ENCODE results near the gene CMPK1. TPM values are rescaled to one million over a fixed set of nuclear protein-coding genes. Genes with fewer than 3 reads are reported as not detected.
"Not testable (repeated sequence)": the region's sequence is repeated elsewhere in the genome, so short reads cannot be mapped to it uniquely, and the experiment has no call there.

Gene CMPK1, protein sequence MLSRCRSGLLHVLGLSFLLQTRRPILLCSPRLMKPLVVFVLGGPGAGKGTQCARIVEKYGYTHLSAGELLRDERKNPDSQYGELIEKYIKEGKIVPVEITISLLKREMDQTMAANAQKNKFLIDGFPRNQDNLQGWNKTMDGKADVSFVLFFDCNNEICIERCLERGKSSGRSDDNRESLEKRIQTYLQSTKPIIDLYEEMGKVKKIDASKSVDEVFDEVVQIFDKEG
- total RNA-seq = 100 to 1,000 TPM in 1 of 2 donors, 10 to 100 TPM in 1; 90.7 to 112 TPM

DNA sequence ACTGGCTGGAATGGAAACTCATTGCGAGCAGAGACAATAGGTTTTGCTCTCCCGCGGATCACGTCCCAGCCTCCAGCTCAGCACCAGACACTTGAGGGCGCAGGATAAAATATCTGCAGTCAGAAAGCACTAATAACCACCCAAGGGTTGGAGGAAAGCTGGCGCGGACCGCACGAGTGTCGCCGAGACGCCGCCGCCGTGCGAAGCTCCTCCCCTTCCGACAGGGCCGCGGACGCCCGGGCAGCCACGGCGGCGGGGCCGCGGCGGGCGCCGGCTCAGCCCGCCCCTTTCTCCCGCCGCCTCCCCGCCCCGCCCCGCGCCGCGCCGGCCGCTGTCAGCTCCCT lies at the start of gene CMPK1:
TSS of gene CMPK1 (plus strand) at position 213 of the 344 bp plus-strand sequence. CDS start 156 bp downstream, outside the sequence.
- Mint-ChIP-seq H3K9me3 (no peaks in the 10 kb centered on the region), H3K36me3 (no peaks in the 10 kb centered on the region), H3K27ac (no peak within 1 kb of the TSS), H3K4me3 (no peak within 1 kb of the TSS), H3K4me1 (ENCODE audit: low read depth in 2 of 2) (peaks cover 17 to 30% of the 10 kb centered on the region in 2 donors), H3K27me3 (no peaks in the 10 kb centered on the region)
- ATAC-seq = peak; percentile 90 to 91
- DNase-seq (ENCODE audit: low spot score) = peak; percentile 83

DNA sequence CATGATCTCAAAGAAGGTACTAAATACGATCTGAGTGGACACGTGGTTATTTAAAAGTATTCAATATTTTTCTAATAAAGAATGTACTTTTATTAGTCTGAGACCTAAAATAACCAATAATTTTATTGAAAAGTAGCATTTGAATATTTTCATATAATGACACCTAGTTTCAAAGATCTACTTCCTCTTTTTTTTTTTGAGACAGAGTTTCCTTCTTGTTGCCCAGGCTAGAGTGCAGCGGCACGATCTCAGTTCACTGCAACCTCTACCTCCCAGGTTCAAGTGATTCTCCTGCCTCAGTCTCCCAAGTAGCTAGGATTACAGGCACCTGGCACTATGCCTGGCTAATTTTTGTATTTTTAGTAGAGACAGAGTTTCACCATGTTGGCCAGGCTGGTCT lies 45.5 kb upstream of the CMPK1 start:
- H3K4me1 Mint-ChIP-seq (ENCODE audit: low read depth in 2 of 2); H3K4me3 Mint-ChIP-seq; ATAC-seq; H3K9me3 Mint-ChIP-seq; H3K27ac Mint-ChIP-seq; H3K27me3 Mint-ChIP-seq; DNase-seq (ENCODE audit: low spot score); H3K36me3 Mint-ChIP-seq: not testable (repeated sequence)

DNA sequence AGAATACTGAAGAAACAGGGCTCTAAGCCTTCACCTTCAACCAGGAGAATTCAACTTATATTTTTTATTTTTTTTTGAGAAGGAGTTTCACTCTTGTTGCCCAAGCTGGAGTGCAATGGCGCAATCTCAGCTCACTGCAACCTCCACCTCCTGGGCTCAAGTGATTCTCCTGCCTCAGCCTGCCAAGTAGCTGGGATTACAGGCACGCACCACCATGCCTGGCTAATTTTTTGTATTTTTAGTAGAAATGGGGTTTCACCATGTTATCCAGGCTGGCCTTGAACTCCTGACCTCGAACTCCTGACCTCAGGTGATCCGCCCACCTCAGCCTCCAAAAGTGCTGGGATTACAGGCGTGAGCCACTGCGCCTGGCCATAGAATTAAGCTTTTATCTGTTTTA lies 38.7 kb upstream of the CMPK1 start:
- not testable (repeated sequence) for H3K27me3 Mint-ChIP-seq; H3K36me3 Mint-ChIP-seq; ATAC-seq; DNase-seq (ENCODE audit: low spot score); H3K4me3 Mint-ChIP-seq; H3K9me3 Mint-ChIP-seq; H3K27ac Mint-ChIP-seq; H3K4me1 Mint-ChIP-seq (ENCODE audit: low read depth in 2 of 2)

DNA sequence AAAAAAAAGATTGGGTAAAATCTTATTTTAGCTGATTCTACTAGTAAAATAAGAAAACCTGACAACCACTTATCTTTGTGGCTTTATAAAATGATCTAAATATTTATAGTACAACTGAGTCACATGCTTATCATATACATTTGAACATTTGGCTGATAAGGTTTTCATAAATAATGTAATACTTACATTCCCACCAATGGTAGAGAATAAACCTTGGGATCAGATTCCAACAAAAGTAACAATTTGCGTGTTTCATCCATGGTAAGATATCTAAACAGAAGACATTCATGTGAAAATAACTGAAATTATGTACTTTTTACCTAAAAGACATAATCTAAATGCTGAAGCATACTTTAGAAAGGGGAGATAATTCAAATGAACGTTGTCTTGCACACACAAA lies 38.0 kb upstream of the CMPK1 start:
- Mint-ChIP-seq H3K27me3 (no peaks in the 10 kb centered on the region), H3K27ac (peak overlapping the region in 1 of 2 donors; percentile 19), H3K4me3 (no peak overlapping the region), H3K36me3 (peaks cover under 1% of the 10 kb centered on the region), H3K4me1 (ENCODE audit: low read depth in 2 of 2) (no peaks in the 10 kb centered on the region), H3K9me3 (no peaks in the 10 kb centered on the region)
- ATAC-seq = no peak
- no peak for DNase-seq (ENCODE audit: low spot score)

DNA sequence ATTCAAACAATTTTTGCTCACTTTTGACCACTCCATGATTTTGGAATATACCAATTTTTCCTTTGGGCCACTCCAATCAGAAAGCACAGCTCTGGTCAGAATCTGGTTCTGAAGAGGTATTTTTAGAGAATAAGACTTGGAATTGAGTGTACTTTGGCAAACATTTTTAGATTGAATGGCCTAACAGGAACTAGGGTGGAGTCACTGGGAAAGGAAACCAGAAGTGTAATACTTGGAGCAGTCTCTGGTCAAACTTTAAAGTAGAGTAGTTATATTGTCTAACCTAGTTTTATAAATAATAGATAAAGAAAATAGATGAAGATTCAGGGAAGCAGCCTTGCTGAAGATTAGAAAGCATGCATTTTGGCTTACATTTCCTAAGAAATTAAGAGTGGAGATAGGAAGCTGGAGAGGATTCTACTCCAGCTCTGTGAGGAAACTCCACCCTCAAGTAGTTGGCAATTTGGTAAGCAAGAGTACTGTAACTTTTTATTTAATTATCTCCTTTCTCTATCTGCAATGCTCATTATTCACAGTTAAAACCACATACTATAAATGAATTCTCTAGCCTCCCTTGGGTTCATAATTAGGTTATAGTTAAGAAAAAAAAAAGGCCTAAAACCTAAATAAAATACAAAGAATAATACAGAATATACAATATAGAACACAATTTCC lies 35.4 kb upstream of the CMPK1 start:
- peaks cover 11% of the 10 kb centered on the region for H3K36me3 Mint-ChIP-seq
- no peak overlapping the region for H3K27ac Mint-ChIP-seq
- H3K4me3 Mint-ChIP-seq = no peak overlapping the region
- no peak for ATAC-seq
- H3K27me3 Mint-ChIP-seq = no peaks in the 10 kb centered on the region
- no peak for DNase-seq (ENCODE audit: low spot score)
- no peaks in the 10 kb centered on the region for H3K9me3 Mint-ChIP-seq
- H3K4me1 Mint-ChIP-seq (ENCODE audit: low read depth in 2 of 2) = no peaks in the 10 kb centered on the region

DNA sequence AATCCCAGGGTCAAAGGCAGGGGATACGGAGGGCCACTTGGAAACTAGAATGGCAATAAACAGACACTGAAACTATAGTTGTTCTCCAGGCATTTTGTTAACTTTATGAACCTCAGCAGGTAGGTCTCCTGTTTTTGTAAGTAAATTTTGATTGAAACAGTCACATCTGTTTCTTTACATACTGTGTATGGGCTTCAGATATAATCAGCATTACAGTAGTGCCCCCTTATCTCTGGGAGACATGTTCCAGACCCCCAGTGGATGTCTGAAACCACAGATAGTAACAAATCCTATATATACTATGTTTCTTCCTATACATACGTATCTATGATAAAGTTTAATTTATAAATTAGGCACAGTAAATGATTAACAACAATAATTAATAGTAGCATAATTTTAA lies 31.1 kb upstream of the CMPK1 start:
- H3K4me1 Mint-ChIP-seq (ENCODE audit: low read depth in 2 of 2) = peaks cover 0 to 5% of the 10 kb centered on the region in 2 donors
- H3K36me3 Mint-ChIP-seq = peaks cover 17% of the 10 kb centered on the region
- H3K9me3 Mint-ChIP-seq = no peaks in the 10 kb centered on the region
- no peak overlapping the region for H3K4me3 Mint-ChIP-seq
- ATAC-seq (no peak), DNase-seq (ENCODE audit: low spot score) (no peak)
- no peaks in the 10 kb centered on the region for H3K27me3 Mint-ChIP-seq
- no peak overlapping the region for H3K27ac Mint-ChIP-seq

DNA sequence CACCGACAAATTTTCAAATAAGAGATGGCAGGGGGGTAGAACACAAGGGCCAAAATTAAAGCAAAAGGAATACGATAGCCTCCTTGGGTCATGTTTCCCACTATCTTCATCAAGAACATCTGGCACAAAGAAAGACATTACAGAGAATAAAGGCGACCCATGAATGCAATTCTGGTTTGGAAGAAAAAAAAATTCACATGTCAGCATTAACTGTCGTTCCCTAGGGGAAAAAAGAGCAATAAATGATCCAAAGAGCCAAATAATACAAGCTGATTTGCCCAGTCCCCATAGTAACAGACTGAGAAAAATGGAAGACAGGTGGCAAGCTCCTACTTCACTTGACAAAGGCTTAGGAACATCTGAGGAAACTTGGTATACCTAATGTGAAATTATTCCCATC lies 24.2 kb upstream of the CMPK1 start:
- H3K9me3 Mint-ChIP-seq = no peaks in the 10 kb centered on the region
- H3K27me3 Mint-ChIP-seq = no peaks in the 10 kb centered on the region
- H3K4me3 Mint-ChIP-seq = no peak overlapping the region
- H3K36me3 Mint-ChIP-seq = peaks cover 14% of the 10 kb centered on the region
- DNase-seq (ENCODE audit: low spot score) = no peak
- no peak overlapping the region for H3K27ac Mint-ChIP-seq
- peaks cover 22 to 24% of the 10 kb centered on the region in 2 donors for H3K4me1 Mint-ChIP-seq (ENCODE audit: low read depth in 2 of 2)
- ATAC-seq = no peak

DNA sequence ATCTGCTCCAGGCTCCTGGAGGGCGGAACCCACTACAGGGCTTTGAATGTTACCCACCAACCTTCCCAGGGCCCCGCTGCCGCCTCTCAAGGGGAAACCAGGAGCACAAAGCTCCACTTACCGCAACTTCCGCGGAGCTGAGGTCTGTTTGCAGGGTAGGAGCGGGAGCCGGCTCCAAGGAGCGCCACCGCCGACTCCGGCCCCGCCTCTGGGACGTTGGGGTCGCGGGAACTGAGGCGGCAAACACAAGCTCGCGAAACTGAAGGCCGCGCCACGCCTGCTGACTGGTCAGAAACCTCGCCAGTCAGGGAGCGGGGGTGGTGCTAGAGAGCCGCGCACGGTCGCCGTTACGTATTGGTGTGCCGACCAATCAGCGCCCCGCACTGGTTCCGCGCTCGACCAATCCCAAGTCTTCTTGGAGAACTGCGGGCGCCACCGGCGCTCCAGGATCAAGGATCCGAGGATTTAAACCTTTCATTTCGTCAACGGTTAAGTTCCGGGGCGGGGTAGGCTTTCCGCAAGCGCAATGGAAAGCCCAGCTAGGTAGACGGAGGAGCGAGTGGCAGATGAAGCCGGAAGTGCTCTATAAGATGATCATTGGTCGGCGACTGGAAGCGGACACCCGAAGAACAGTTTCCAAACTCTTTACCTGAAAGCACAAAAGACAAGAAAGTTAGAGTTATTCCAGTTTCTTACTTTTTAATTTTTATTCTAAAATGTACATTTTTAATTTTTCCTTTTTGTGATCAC lies 19.5 kb upstream of the CMPK1 start, which contains the start of gene STIL:
TSS of gene STIL (minus strand) at position 233 of the 750 bp plus-strand sequence. CDS start 3,828 bp downstream, outside the sequence.
- ATAC-seq (peak; percentile 99), DNase-seq (ENCODE audit: low spot score) (peak; percentile 99)
- Mint-ChIP-seq H3K4me3 (peak within 1 kb of the TSS; percentile 93), H3K4me1 (ENCODE audit: low read depth in 2 of 2) (peaks cover 13 to 17% of the 10 kb centered on the region in 2 donors), H3K27ac (peak within 1 kb of the TSS; percentile 86 to 96), H3K9me3 (no peaks in the 10 kb centered on the region), H3K27me3 (no peaks in the 10 kb centered on the region), H3K36me3 (peaks cover 11% of the 10 kb centered on the region)

DNA sequence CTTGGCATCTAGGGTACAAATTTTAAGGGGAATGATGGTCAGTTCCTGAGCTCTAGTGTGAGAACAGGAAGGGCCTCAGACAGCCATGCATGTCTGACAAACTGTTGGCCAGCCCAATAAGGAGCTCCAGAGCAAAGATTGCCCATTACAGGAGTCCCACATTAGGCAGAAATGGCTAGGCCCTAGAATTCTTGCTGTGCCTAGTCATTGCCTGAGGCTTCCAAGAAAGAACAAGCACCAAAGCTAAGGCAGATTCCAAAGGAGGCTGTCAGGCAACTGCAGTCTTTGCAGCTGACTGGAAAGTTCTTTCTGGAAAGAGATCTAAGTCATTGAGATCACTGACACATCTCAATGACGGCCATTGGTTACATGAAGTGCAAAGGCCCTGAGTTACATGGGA lies 15.7 kb upstream of the CMPK1 start:
- peaks cover 7% of the 10 kb centered on the region for H3K36me3 Mint-ChIP-seq
- DNase-seq (ENCODE audit: low spot score) (no peak), ATAC-seq (no peak)
- H3K4me3 Mint-ChIP-seq = no peak overlapping the region
- no peaks in the 10 kb centered on the region for H3K9me3 Mint-ChIP-seq
- no peaks in the 10 kb centered on the region for H3K27me3 Mint-ChIP-seq
- H3K4me1 Mint-ChIP-seq (ENCODE audit: low read depth in 2 of 2) = peaks cover 13 to 14% of the 10 kb centered on the region in 2 donors
- H3K27ac Mint-ChIP-seq = no peak overlapping the region

DNA sequence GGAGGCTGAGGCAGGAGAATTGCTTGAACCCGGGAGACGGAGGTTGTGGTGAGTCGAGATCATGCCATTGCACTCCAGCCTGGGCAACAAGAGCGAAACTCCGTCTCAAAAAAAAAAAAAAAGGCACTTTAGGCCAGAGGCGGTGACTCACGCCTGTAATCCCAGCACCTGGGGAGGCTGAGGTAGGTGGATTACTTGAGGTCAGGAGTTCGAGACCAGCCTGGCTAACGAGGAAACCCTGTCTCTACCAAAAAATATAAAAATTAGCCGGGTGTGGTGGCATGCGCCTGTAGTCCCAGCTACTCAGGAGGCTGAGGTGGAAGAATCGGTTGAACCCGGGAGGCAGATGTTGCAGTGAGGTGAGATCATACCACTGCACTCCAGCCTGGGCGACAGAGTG lies 13.6 kb upstream of the CMPK1 start:
- H3K4me3 Mint-ChIP-seq; H3K9me3 Mint-ChIP-seq; H3K27me3 Mint-ChIP-seq; ATAC-seq; H3K4me1 Mint-ChIP-seq (ENCODE audit: low read depth in 2 of 2); H3K36me3 Mint-ChIP-seq; H3K27ac Mint-ChIP-seq; DNase-seq (ENCODE audit: low spot score): not testable (repeated sequence)

DNA sequence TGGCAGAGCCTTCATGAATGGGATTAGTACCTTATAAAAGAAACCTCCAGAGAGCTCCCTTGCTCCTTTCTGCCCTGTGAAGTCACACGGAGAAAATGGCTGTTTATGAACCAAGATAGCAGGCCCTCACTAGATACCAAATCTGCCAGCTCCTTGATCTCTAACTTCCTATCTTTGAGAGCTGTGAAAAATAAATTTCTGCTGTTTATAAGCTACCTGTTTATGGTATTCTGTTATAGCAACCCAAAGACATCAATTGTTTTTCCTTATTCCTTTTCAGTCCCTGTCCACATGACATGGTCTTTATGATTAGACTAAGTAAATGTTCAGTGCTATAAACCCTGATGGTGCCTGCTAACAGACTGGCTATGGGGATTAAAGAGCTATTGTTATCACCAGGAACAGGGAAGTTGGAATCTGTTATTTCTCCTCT lies 10.0 kb upstream of the CMPK1 start:
- no peaks in the 10 kb centered on the region for H3K36me3 Mint-ChIP-seq
- H3K9me3 Mint-ChIP-seq = no peaks in the 10 kb centered on the region
- no peak for DNase-seq (ENCODE audit: low spot score)
- ATAC-seq = no peak
- H3K4me1 Mint-ChIP-seq (ENCODE audit: low read depth in 2 of 2) = no peaks in the 10 kb centered on the region
- H3K27me3 Mint-ChIP-seq = no peaks in the 10 kb centered on the region
- no peak overlapping the region for H3K4me3 Mint-ChIP-seq
- no peak overlapping the region for H3K27ac Mint-ChIP-seq

DNA sequence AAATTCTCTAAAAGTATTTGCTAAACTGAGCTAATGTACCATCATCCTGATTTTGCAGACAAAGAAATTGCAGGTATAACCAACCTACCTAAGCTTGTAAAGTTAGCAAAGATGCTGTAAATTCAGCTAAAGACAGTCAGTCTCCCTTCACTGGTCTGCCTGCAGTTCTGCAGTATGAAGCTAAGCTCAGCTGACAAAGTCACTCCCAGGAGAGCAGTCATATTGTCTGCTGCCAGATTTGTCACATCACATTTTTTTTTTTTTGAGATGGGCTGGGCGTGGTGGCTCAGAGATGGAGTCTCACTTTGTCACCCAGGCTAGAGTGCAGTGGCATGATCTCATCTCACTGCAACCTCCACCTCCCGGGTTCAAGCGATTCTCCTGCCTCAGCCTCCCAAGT lies 8.9 kb upstream of the CMPK1 start:
- no peaks in the 10 kb centered on the region for H3K27me3 Mint-ChIP-seq
- no peak overlapping the region for H3K4me3 Mint-ChIP-seq
- H3K9me3 Mint-ChIP-seq = no peaks in the 10 kb centered on the region
- ATAC-seq = no peak
- no peak overlapping the region for H3K27ac Mint-ChIP-seq
- H3K36me3 Mint-ChIP-seq = no peaks in the 10 kb centered on the region
- no peak for DNase-seq (ENCODE audit: low spot score)
- no peaks in the 10 kb centered on the region for H3K4me1 Mint-ChIP-seq (ENCODE audit: low read depth in 2 of 2)

DNA sequence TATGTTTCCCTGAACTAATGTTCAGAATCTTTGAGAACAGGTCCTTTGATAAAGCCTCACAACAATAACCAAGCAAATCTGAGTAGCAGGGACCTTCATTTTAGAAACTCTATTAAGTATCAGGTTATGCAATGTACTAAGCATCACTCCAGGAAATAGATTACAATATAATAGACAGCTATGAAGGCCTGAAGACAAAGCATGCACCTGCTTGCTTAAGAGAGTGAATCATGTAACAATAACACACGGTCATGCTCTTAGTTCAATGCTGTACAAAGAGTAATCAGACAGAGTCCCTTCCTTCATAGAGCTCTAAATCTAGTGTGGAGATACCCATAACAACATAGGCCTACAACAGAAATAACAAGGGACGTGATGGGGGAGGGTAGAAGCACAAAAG lies 8.1 kb upstream of the CMPK1 start:
- no peaks in the 10 kb centered on the region for H3K36me3 Mint-ChIP-seq
- H3K27me3 Mint-ChIP-seq = no peaks in the 10 kb centered on the region
- H3K27ac Mint-ChIP-seq = no peak overlapping the region
- DNase-seq (ENCODE audit: low spot score) (no peak), ATAC-seq (no peak)
- H3K9me3 Mint-ChIP-seq = no peaks in the 10 kb centered on the region
- H3K4me3 Mint-ChIP-seq = no peak overlapping the region
- H3K4me1 Mint-ChIP-seq (ENCODE audit: low read depth in 2 of 2) = no peaks in the 10 kb centered on the region

DNA sequence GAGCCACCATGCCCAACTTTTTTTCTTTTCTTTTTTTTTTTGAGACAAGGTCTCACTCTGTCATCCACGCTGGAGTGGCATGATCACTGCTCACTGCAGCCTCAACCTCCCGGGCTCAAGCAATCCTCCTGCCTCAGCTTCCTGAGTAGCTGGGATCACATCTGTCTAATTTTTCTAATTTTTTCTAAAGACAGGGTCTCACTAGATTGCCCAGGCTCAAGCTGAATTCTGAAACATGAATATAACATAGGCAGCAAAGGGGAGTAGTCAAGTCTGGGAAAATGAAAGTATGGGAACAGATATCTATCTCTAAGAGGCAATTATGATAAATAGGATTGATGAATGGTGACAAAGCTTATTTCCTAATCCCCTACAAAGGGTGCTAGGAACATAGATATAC lies 7.3 kb upstream of the CMPK1 start:
- H3K9me3 Mint-ChIP-seq = no peaks in the 10 kb centered on the region
- H3K4me1 Mint-ChIP-seq (ENCODE audit: low read depth in 2 of 2) = no peaks in the 10 kb centered on the region
- ATAC-seq (no peak), DNase-seq (ENCODE audit: low spot score) (no peak)
- no peaks in the 10 kb centered on the region for H3K27me3 Mint-ChIP-seq
- H3K36me3 Mint-ChIP-seq = no peaks in the 10 kb centered on the region
- H3K4me3 Mint-ChIP-seq = no peak overlapping the region
- H3K27ac Mint-ChIP-seq = no peak overlapping the region
